ENCODE results near the gene OR4X2. TPM values are rescaled to one million over a fixed set of nuclear protein-coding genes. Genes with fewer than 3 reads are reported as not detected.

The OR4X2 gene
- total and polyA plus RNA-seq, 2 of the 4 experiments (the other 2 are of a cell fraction) = not detected

DNA sequence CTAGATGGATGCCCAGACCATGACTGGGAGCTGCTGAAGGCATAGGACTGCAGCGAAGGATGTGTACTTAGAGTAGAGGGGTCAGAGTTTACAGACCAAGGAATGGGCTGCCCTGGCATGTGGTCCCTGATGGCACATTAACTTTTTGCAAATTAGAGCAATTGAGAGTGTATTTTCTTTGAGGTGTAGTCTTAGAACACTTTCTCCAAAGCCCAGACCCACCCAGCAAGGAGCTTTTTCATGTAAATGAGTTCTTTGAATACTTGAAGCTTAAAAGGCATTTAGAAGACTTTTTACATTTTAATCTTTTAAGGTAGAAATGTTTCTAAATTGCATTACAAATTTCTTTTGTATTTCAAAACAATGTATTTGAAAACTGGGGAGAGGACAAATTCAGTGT is 27.7 kb downstream of the OR4X2 start:
- no peak overlapping the region for H3K14ac ChIP-seq (replicated peaks; ENCODE audit: low read depth, low read length)
- intact Hi-C loops (cut with micrococcal nuclease) = no loop called here
- H3K4me1 ChIP-seq (ENCODE audit: control insufficient read depth, insufficient read depth, low read length) = no peaks in the 10 kb centered on the region
- no peaks in the 10 kb centered on the region for H3K79me1 ChIP-seq (ENCODE audit: low read depth in 1 of 2, low read length in 2 of 2)
- POLR2A ChIA-PET (ENCODE audit: unreplicated experiment) = no interaction called here
- no peak overlapping the region for H2AK9ac ChIP-seq (replicated peaks; ENCODE audit: low read depth, low read length, poor library complexity)
- CTCF ChIA-PET = no interaction called here
- dilution Hi-C loops (cut with HindIII; ENCODE audit: low sequenced_read_pairs, unreplicated experiment) = no loop called here
- H3K18ac ChIP-seq (ENCODE audit: low read depth, low read length) = no peak overlapping the region
- H3K4ac ChIP-seq (ENCODE audit: low read depth, low read length) = no peak overlapping the region
- no peaks in the 10 kb centered on the region for H3K36me3 ChIP-seq (ENCODE audit: control insufficient read depth, insufficient read depth, low read length)
- ATAC-seq (ENCODE audit: low read depth) (no peak), DNase-seq (no peak)
- H4K8ac ChIP-seq (ENCODE audit: low read depth in 2 of 2, low read length in 2 of 2) = no peak overlapping the region
- no peak overlapping the region for H2AK5ac ChIP-seq (ENCODE audit: low read depth, low read length)
- TF ChIP-seq FOS (IDR thresholded peaks at IDR 0.05; ENCODE audit: low read depth, low read length) = no peak
- H2AFZ ChIP-seq (replicated peaks; ENCODE audit: low read length, poor library complexity) = no peak overlapping the region
- no TSS peak for BruUV-seq (replicated peaks)
- no peak overlapping the region for H2BK120ac ChIP-seq (ENCODE audit: low read depth, low read length)
- no peak overlapping the region for H3K23ac ChIP-seq (ENCODE audit: low read depth, low read length)
- H2BK20ac ChIP-seq (ENCODE audit: low read depth, low read length) = no peak overlapping the region
- H3K9me3 ChIP-seq (ENCODE audit: control insufficient read depth, insufficient read depth, low read length) = no peaks in the 10 kb centered on the region
- no peak overlapping the region for H3K4me2 ChIP-seq (ENCODE audit: low read depth, low read length)
- H2BK15ac ChIP-seq (ENCODE audit: low read depth, low read length) = no peak overlapping the region
- no peak overlapping the region for H3K9ac ChIP-seq (ENCODE audit: low read depth, low read length)
- H4K20me1 ChIP-seq (ENCODE audit: insufficient read depth, low read length) = no peaks in the 10 kb centered on the region
- H3K9me1 ChIP-seq (ENCODE audit: insufficient read depth, low read length) = no peaks in the 10 kb centered on the region
- 0% methylated on average over 1 of the region's 1 CpG; no CpG with 5 or more reads in 1 of the 2 experiments for WGBS, 2 experiments (ENCODE audit: extremely low coverage in 2 of 2, insufficient read length in 1 of 2)
- H4K5ac ChIP-seq (ENCODE audit: low read depth, low read length) = no peak overlapping the region
- no peak overlapping the region for H3K56ac ChIP-seq (ENCODE audit: extremely low read depth, insufficient read depth, low read length)
- in situ Hi-C loops (cut with MboI; ENCODE audit: low sequenced_read_pairs) = no loop called here
- H3K27me3 ChIP-seq (ENCODE audit: control insufficient read depth, insufficient read depth, low read length) = no peaks in the 10 kb centered on the region
- no peak overlapping the region for H4K91ac ChIP-seq (ENCODE audit: insufficient read depth, low read depth, low read length)
- H3K4me3 ChIP-seq (ENCODE audit: insufficient read depth, low read depth, low read length) = no peak overlapping the region
- no peak overlapping the region for H3K27ac ChIP-seq (ENCODE audit: insufficient read depth, low read length)
- H2BK5ac ChIP-seq (ENCODE audit: low read depth, low read length, poor library complexity, severe bottlenecking) = no peak overlapping the region

Other genes with a start within 250 kb of the OR4X2 start
- gene OR4B1, start 28.3 kb upstream of the OR4X2 start, total RNA-seq (2012; rRNA removed) = not detected in 2 replicates
- gene OR4B1, start 28.3 kb upstream of the OR4X2 start, polyA plus RNA-seq (2012; rRNA removed) = not detected in 2 replicates
- gene OR4X1, start 18.8 kb downstream of the OR4X2 start, total RNA-seq (2012; rRNA removed) = not detected in 2 replicates
- gene OR4X1, start 18.8 kb downstream of the OR4X2 start, polyA plus RNA-seq (2012; rRNA removed) = not detected in 2 replicates
- gene OR4S1, start 61.1 kb downstream of the OR4X2 start, total RNA-seq (2012; rRNA removed) = not detected in 2 replicates
- gene OR4S1, start 61.1 kb downstream of the OR4X2 start, polyA plus RNA-seq (2012; rRNA removed) = not detected in 2 replicates
- not detected in 2 replicates for gene OR4C3, start 79.8 kb downstream of the OR4X2 start, total RNA-seq (2012; rRNA removed)
- gene OR4C3, start 79.8 kb downstream of the OR4X2 start, polyA plus RNA-seq (2012; rRNA removed) = not detected in 2 replicates
- gene OR4C5, start 121.4 kb downstream of the OR4X2 start, total RNA-seq (2012; rRNA removed) = not detected in 2 replicates
- not detected in 2 replicates for gene OR4C5, start 121.4 kb downstream of the OR4X2 start, polyA plus RNA-seq (2012; rRNA removed)
- not detected in 2 replicates for gene OR4A47, start 243.7 kb downstream of the OR4X2 start, total RNA-seq (2012; rRNA removed)
- not detected in 2 replicates for gene OR4A47, start 243.7 kb downstream of the OR4X2 start, polyA plus RNA-seq (2012; rRNA removed)

Measured in IMR-90 (cell line).